Measurements from ENCODE around the gene AUTS2.

DNA sequence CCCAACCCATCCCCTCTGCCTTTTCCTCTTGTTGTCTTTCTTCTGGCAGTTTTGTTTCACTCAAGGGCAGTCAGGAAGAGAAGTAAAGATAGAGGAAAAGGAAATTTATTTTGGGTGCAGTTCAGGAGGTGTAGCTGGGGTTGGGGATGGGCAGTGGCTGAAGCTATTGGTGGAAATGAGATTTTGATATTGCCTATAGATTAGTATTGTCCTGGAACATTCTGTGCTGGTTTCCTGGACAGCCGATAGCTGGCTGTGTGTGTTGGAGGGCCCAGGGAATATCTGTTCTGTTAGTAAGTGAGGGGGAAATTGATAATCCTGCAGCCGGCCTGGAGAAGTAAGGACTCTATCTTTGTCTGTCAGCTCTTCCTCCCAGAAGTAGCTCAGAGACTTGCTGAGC lies 107.8 kb downstream of the AUTS2 start:
- TF ChIP-seq, protein P1, sequence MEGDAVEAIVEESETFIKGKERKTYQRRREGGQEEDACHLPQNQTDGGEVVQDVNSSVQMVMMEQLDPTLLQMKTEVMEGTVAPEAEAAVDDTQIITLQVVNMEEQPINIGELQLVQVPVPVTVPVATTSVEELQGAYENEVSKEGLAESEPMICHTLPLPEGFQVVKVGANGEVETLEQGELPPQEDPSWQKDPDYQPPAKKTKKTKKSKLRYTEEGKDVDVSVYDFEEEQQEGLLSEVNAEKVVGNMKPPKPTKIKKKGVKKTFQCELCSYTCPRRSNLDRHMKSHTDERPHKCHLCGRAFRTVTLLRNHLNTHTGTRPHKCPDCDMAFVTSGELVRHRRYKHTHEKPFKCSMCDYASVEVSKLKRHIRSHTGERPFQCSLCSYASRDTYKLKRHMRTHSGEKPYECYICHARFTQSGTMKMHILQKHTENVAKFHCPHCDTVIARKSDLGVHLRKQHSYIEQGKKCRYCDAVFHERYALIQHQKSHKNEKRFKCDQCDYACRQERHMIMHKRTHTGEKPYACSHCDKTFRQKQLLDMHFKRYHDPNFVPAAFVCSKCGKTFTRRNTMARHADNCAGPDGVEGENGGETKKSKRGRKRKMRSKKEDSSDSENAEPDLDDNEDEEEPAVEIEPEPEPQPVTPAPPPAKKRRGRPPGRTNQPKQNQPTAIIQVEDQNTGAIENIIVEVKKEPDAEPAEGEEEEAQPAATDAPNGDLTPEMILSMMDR (conservative IDR thresholded peaks at IDR 0.05; ENCODE audit: low read length), result no peak
- no peak for TF ChIP-seq EZH2phosphoT487 (IDR thresholded peaks at IDR 0.05; ENCODE audit: borderline replicate concordance)
